Neural cell (in vitro differentiated cells): ENCODE results near the gene STH. TPM values are rescaled to one million over a fixed set of nuclear protein-coding genes. Genes with fewer than 3 reads are reported as not detected.

Experiments used
- H2AFZ ChIP-seq: fragments of 200-600, 300-800 bp; sonication (generic), shearing (Covaris generic); 2 replicates; pipeline ENCODE4 v1.6.0; 2014; ENCODE audit warnings: low read depth, mild to moderate bottlenecking, antibody characterized with exemption, low read length, moderate library complexity
- H3F3A ChIP-seq: fragments of 200-600 bp; shearing (Covaris generic); 2 replicates; pipeline ENCODE4 v1.6.1; 2016; ENCODE audit warnings: mild to moderate bottlenecking, moderate library complexity, mixed read lengths, antibody characterized with exemption, low read length; ENCODE audit not compliant: insufficient read depth, poor library complexity, severe bottlenecking
- H3K27ac ChIP-seq: fragments of 200-600, 300-800 bp; sonication (generic), shearing (Covaris generic); 2 replicates; pipeline ENCODE4 v1.5.1; 2014; ENCODE audit warnings: mild to moderate bottlenecking, low read length, moderate library complexity
- H3K27me3 ChIP-seq: fragments of 300-800, 200-600 bp; sonication (generic), shearing (Covaris generic); 2 replicates; pipeline ENCODE4 v1.6.0; 2014; ENCODE audit warnings: mild to moderate bottlenecking, low read depth, low read length, moderate library complexity; ENCODE audit not compliant: insufficient read depth
- H3K36me3 ChIP-seq: fragments of 300-800, 200-600 bp; sonication (generic), shearing (Covaris generic); 2 replicates; pipeline ENCODE4 v1.5.1; 2014; ENCODE audit warnings: mild to moderate bottlenecking, antibody characterized with exemption, low read length, moderate library complexity; ENCODE audit not compliant: insufficient read depth
- H3K4me2 ChIP-seq: fragments of 300-800, 200-600 bp; sonication (generic), shearing (Covaris generic); 2 replicates; pipeline ENCODE4 v1.6.0; 2014; ENCODE audit warnings: mild to moderate bottlenecking, low read length
- H3K4me3 ChIP-seq: fragments of 300-800, 200-600 bp; sonication (generic), shearing (Covaris generic); 2 replicates; pipeline ENCODE4 v1.5.1; 2014; ENCODE audit warnings: mild to moderate bottlenecking, low read length, moderate library complexity
- H3K79me2 ChIP-seq: fragments of 200-600 bp; shearing (Covaris generic); replicated peaks from 2 replicates; pipeline ENCODE4 v1.6.0; 2014; ENCODE audit warnings: mild to moderate bottlenecking, low read length, moderate library complexity; ENCODE audit not compliant: insufficient read depth
- H3K9ac ChIP-seq: fragments of 300-800, 200-600 bp; sonication (generic), shearing (Covaris generic); 2 replicates; pipeline ENCODE4 v1.6.1; 2016; ENCODE audit warnings: mild to moderate bottlenecking, low read length, mixed read lengths
- H3K9me2 ChIP-seq: fragments of 200-600 bp; shearing (Covaris generic); 2 replicates; pipeline ENCODE4 v1.6.1; 2016; ENCODE audit warnings: mild to moderate bottlenecking, low read length, mixed read lengths; ENCODE audit not compliant: insufficient read depth
- H3K9me3 ChIP-seq: fragments of 200-600, 300-800 bp; sonication (generic), shearing (Covaris generic); 2 replicates; pipeline ENCODE4 v1.6.1; 2016; ENCODE audit warnings: mild to moderate bottlenecking, mixed run types, low read length, moderate library complexity, mixed read lengths
- H4K20me1 ChIP-seq: fragments of 200-600 bp; shearing (Covaris generic); 2 replicates; pipeline ENCODE4 v1.6.1; 2016; ENCODE audit warnings: mild to moderate bottlenecking, mixed run types; ENCODE audit not compliant: insufficient read depth
- CTCF ChIP-seq: fragments of 450-650 bp; IDR thresholded peaks from 2 replicates; pipeline ENCODE4 v1.5.1; 2014; ENCODE audit warnings: antibody characterized with exemption, mild to moderate bottlenecking, moderate library complexity; ENCODE audit not compliant: poor library complexity, severe bottlenecking
- EP300 ChIP-seq: fragments of 450-650 bp; conservative IDR thresholded peaks from 2 replicates; pipeline ENCODE4 v1.6.1; 2014; ENCODE audit warnings: antibody characterized with exemption, mild to moderate bottlenecking, moderate library complexity; ENCODE audit not compliant: poor library complexity, severe bottlenecking
- EZH2 ChIP-seq: fragments of 200-600, 300-800 bp; shearing (Covaris generic), sonication (generic); IDR thresholded peaks from 2 replicates; pipeline ENCODE4 v1.6.1; 2014; ENCODE audit warnings: antibody characterized with exemption, low read length, borderline replicate concordance, mild to moderate bottlenecking; ENCODE audit not compliant: insufficient read depth, poor library complexity, severe bottlenecking
- MXI1 ChIP-seq: fragments of 450-650 bp; conservative IDR thresholded peaks from 2 replicates; pipeline ENCODE4 v1.6.1; 2014; ENCODE audit warnings: antibody characterized with exemption, mild to moderate bottlenecking; ENCODE audit not compliant: poor library complexity, severe bottlenecking
- POLR2AphosphoS5 ChIP-seq: IDR thresholded peaks from 2 replicates; pipeline ENCODE4 v1.6.1; 2012
- RAD21 ChIP-seq: fragments of 450-650 bp; conservative IDR thresholded peaks from 2 replicates; pipeline ENCODE4 v1.6.1; 2014; ENCODE audit warnings: antibody characterized with exemption, mild to moderate bottlenecking, moderate library complexity
- REST ChIP-seq: IDR thresholded peaks from 2 replicates; pipeline ENCODE4 v1.6.1; 2012; ENCODE audit warnings: borderline replicate concordance
- SMC3 ChIP-seq: fragments of 450-650 bp; conservative IDR thresholded peaks from 2 replicates; pipeline ENCODE4 v1.6.1; 2014; ENCODE audit warnings: antibody characterized with exemption, mild to moderate bottlenecking, moderate library complexity; ENCODE audit not compliant: poor library complexity
- TAF1 ChIP-seq: IDR thresholded peaks from 2 replicates; pipeline ENCODE4 v1.6.1; 2012; ENCODE audit warnings: low read depth
- polyA minus RNA-seq: library from RNA; depleted of rRNA, polyadenylated mRNA; stranded (reverse); fragments of >200 nt; gene quantifications from 2 replicates; pipeline ENCODE4 v1.2.3, GENCODE V29; 2014
- polyA plus RNA-seq: library from polyadenylated mRNA; depleted of rRNA; stranded (reverse); fragments of >200 nt; gene quantifications from 2 replicates; pipeline ENCODE4 v1.2.3, GENCODE V29; 2014

Gene STH
- not detected in 2 replicates for polyA plus RNA-seq
- 5.1 and 9.3 TPM in 2 replicates for polyA minus RNA-seq

- Histone ChIP-seq H3K4me3 (no peak within 1 kb of the TSS), H3K9me2 (no peaks in the 10 kb centered on the region), H3K9ac (no peak within 1 kb of the TSS), H3K4me2 (no peak within 1 kb of the TSS), H3F3A (no peaks in the 10 kb centered on the region), H3K79me2 (no peaks in the 10 kb centered on the region), H3K27me3 (no peaks in the 10 kb centered on the region), H4K20me1 (no peaks in the 10 kb centered on the region), H2AFZ (no peak within 1 kb of the TSS), H3K27ac (no peak within 1 kb of the TSS), H3K36me3 (no peaks in the 10 kb centered on the region), H3K9me3 (no peaks in the 10 kb centered on the region)
- TF ChIP-seq SMC3 (no peak), EP300 (no peak), CTCF (no peak), MXI1 (no peak), POLR2AphosphoS5 (no peak), REST (no peak), TAF1 (no peak), RAD21 (no peak), EZH2 (no peak)
Measured at GRCh38 chr17:45998987-45999899, at the start of gene STH. TSS of gene STH (plus strand) at chr17:45999250. CDS start at chr17:45999280, 30 bp downstream.

- H3K9me3 ChIP-seq, result no peaks in the 10 kb centered on the region
- H3K9ac ChIP-seq, result no peak overlapping the region
- H3K4me2 ChIP-seq, result no peak overlapping the region
- no peak overlapping the region for H3K4me3 ChIP-seq
- H2AFZ ChIP-seq, result no peak overlapping the region
- no peaks in the 10 kb centered on the region for H3K9me2 ChIP-seq
- no peaks in the 10 kb centered on the region for H3K36me3 ChIP-seq
- H3K27ac ChIP-seq, result no peak overlapping the region
- no peaks in the 10 kb centered on the region for H3F3A ChIP-seq
- H3K79me2 ChIP-seq, result no peaks in the 10 kb centered on the region
- TF ChIP-seq REST (no peak), TAF1 (no peak), POLR2AphosphoS5 (no peak), EP300 (no peak), SMC3 (no peak), EZH2 (no peak), RAD21 (no peak), CTCF (no peak)
- H4K20me1 ChIP-seq, result peaks cover 44% of the 10 kb centered on the region
- H3K27me3 ChIP-seq, result no peaks in the 10 kb centered on the region
Measured at GRCh38 chr17:45949755-45950320, 49.2 kb upstream of the STH start.
